ENCODE measurements around the gene FST.

FST gene, protein sequence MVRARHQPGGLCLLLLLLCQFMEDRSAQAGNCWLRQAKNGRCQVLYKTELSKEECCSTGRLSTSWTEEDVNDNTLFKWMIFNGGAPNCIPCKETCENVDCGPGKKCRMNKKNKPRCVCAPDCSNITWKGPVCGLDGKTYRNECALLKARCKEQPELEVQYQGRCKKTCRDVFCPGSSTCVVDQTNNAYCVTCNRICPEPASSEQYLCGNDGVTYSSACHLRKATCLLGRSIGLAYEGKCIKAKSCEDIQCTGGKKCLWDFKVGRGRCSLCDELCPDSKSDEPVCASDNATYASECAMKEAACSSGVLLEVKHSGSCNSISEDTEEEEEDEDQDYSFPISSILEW

DNA sequence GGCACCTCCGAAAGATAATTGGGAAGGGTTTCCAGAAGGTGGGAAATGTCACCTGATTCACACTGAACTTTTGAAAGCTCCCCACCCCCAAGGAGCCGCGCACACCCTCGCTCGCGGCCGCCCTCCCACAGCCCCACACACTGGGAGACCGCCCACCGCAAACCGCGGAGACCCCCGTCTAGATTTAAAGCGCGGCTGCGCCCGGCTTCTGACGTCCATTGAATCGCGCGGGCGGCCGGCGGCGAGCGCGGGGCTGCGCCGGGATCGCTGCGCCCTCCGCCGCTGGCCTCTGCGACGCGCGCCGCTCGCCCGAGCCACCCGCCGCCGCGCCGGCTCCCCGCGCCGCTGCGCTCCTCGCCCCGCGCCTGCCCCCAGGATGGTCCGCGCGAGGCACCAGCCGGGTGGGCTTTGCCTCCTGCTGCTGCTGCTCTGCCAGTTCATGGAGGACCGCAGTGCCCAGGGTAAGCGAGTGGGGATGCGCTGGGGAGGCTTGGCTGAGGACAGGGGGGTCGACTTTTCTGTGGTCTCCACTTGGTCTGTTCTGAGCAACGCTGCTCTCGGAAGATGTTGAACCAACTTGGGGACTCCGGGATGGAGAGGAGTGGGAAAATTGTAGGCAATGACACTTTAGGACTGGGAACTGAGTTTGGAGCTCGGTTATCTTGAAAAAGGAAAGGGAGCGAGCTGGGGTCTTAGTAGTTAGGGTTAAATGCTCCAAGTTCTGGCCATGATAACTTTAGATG lies at the start of gene FST:
Gene FST, plus strand, starts transcription at position 214 of the 743 bp plus-strand sequence. Its CDS starts 163 bp downstream, at position 377.
- no peak for DNase-seq

DNA sequence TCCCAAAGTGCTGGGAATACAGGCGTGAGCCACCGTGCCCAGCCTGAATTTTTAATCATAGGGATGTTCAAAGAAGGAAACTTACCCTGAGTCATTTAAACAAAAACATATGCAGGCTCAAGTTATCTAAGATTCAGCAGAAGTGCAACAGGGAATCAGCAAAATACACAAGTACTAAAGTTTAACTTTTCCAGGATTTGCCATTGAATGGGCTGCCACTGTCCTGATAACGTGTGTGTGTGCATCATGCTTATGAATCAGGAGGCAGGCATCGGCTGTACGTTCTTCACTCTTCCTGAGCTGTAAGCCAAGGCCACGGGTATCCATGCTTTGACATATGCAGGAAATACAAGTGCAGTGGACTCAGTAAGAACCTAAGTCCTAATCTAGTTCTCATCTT lies 48.8 kb upstream of the FST start:
- DNase-seq = no peak

DNA sequence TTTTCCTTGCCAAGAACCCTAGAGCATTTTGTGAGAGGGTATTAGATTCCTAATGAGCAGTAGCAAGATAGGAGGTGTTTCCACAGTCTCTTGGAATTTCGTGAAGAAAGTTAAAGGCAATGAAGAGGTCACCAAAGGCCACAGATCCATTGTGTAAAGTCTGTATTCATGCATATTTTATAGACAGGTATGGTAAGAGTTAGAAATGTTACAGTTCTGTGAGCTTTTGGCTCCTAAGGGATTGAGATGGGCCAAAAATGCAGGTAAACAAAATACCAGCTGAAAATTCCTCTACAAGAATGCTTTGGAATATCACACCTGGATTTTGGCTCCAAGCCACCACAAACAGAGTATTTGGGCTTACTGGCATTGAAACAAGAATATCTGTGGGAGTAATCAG lies 47.4 kb upstream of the FST start:
- DNase-seq = no peak

DNA sequence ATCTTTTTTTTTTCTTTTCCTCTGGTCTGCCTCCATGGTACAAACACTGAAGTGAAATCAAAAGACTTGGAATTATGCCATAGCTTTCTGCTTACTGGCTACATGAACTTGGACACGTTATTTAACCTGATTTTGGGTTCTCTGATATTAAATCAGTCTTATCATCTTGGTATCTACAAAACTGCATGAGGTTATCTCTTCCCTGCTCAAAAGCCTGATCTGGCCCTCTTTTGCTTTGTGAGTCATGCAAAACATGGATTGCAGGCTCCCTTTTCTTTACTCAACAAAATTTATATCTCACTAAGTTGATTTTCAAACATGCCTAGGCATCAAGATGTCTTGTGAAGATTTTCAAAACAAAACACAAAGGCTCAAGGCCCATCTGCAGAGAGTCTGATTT lies 45.9 kb upstream of the FST start:
- DNase-seq = no peak

DNA sequence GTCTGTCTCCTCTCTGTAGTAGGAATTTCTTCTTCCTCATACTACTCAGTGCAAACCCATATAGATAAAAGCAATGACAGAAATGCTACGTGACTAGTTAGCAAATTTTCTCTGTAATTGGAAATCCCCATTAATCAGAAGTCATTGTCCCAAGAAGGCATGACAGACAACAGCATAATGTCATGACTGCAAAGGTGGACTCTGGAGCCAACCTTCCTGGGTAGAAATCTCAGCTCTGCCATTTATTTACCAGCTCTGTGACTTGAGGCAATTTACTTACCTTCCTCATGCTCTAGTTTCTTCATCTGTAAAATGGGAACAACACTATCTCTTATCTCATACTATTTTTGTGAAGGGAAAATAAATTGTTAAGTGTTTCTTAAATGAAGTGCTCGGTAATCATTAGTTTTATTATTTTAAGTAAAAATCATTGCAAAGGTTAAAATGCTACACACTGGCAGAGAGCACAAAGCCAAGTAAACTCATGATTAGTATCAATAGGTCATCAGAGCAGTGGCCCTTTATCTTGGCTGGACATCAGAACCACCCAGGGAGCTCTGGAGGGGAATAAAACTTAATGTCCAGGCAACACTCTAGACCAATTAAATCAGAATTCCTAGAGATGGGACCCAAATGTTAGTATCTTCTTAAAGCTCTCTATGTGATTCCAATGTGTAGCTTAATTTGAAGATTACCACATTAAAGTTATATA lies 43.8 kb upstream of the FST start:
- no peak for DNase-seq

DNA sequence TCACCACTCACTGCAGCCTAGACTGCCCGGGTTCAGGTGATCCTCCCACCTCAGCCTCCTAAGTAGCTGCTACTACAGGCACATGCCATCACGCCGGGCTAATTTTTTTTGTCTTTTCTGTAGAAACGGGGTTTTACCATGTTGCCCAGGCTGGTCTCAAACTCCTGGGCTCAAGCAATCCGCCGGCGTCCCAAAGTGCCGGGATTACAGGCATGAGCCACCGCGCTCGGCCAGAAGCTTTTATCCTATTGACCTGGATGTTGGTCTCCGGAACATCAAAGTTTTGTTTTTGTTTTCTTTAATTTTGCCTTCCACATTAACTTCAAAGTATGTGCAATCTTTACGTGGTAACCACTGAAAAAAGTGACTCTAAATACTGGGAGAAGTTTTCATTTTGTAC lies 42.4 kb upstream of the FST start:
- no peak for DNase-seq

DNA sequence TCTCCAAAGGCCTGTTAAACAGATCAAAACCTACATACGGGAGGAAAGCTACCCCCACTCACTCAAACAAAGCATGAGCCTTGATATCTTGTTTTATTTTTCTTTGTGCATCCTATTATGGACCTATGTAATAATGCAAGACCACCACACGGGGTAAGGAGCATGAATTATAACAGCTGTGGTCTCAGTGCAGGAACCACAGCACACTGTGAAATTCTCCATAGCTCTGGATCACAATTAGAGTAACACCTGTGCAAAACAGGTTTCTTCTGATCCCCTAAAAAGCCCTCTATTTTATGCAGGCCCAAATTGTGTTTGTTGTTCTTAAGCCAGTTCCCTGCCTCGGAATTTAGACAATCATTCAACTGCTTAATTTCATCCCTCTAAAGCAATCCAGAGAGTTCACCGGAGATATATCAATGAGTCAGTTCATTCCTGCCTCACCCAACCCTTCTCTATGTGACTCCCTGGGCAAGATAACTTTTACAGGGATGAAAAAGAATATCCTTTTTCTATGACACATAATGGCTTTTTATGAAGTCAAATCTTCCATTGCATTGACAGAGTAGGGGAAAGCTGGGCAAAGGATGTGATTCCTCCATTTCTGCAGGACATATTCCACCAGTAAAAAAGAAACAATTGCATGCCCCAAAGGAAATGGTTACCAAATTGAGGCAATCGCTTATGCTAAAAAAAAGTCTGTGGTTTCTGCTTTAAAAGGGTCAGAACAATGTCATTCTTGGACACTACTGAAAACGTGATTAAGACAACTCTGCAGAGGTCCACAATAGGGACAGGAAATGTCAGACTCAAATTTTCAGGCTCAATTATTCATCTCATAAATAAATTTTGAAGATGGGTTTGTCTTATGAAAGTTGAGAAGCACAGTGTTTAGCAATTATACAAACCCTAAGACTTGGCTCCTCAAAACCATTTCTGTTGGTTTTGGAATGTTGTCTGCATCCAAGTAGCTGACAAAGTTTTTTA lies 41.6 kb upstream of the FST start:
- DNase-seq = no peak

DNA sequence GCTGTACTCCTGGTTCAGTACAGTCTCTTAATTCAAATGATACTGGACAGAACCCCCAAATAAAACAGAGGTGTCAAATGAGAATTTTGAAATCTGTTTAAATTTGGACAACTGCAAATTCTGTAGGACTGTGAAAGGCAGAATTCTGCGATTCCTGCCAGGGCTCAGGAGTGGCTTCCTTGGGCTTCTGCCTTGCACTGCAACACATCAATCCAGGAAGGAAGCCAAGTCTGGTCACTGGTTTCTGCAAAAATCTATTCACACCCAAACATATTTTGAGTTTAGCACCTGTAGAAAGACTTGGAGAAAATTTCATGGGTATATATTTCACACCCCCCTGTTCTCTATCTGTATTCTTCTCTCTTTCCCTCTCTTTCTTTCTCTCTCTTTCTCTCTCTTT lies 37.5 kb upstream of the FST start:
- DNase-seq = no peak

DNA sequence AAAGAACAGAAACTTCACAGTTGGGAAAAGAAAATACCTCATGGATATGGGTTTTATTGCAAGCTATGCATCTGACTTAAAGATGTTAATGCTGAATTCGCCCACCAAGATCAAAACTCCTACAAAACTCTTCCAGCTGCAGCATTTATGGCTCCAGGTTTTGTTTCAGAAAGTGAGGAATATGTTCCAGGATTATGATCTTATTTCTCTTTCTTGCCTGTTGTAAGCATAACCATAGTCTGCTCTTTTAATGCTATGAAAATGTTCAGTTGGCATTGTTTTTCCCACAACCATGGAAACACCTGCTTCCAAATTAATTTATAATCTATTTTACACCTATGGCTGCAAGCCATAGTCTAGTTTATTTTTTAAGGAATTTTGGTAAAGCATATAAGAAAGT lies 34.9 kb upstream of the FST start:
- DNase-seq = no peak

DNA sequence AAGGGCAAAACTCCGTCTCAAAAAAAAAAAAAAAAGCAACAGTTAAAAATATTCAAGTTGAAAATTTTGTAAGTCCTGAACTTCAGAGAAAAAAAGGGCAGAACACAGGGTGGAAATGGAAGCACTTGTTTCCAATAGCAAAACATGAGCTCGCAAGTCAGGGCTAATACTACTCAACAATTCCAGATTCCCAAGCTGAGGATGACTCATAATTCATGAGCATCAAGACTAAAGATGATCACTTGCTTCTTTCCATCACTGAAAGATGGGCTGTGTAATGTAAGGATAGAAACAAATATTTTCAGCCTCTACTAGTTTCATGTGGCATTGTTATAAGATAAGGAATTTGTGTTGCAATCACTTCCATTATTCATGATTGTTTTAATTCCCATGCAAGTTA lies 33.5 kb upstream of the FST start:
- DNase-seq = no peak

DNA sequence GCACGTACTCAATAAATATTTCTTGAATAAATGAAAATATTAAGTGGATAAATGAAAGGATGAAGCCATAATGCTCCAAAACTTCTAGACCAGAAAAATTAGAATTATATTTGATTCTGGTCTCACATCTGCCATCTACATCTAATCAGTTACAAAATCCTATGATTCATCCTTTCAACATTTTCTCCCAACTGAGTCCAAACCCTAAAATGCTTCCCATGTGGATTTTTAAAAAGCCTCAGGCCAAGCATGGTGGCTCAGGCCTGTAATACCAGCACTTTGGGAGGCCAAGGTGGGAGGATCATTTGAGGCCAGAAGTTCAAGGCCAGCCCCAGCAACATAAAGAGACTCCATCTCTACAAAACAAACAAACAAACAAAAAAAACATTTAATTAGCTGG lies 31.6 kb upstream of the FST start:
- DNase-seq = no peak

DNA sequence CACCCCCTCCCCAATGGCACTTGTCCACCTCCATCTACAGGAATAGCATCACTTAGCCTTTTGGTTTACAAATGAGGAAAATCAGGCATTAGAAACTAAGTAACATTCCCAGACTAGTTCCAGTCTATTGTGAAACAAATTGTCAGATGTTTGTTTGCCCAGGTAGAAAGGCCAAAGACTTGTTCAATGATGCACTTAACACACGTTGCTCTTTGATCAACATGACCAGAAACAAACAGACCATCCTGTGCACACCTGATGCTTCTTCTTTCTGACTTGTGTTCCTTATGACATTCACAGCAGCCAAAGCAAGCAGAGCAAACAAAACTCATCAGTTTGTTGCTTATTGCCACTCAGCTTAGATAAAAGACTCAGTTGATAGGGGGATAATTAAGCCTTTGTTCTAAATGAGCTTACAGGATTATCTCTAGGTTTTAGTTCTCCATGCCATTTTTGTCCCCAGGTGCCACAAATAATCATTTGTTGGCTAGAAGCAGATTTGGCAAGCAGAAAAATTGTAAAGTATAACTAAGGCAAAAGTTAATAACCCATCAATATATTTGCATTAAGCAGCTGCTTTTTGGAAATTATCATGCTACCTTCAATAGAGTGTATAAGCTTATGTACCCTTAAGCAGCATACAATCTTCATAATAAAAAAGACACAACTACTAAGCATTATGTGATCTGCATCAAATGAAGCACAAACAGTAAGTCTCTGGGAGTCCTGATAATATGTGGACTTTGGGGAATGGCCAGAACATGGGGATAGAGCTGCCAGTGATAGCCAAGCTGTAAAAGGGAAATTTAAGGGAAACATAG lies 26.3 kb upstream of the FST start:
- DNase-seq = no peak

DNA sequence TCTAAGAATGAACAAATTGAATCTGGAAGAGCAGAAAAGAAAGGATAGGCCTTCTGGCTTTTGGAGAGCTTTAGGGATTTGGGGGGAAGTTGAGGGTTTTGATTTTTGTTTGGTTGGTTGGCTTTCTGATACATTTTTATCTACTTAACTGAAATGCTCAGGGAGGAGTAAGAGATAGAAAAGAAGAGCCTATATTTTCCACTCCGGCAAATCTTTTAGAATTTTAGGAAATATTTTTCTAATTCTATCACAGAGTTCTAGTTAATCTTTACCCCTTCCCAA lies 25.8 kb upstream of the FST start:
- no peak for DNase-seq

DNA sequence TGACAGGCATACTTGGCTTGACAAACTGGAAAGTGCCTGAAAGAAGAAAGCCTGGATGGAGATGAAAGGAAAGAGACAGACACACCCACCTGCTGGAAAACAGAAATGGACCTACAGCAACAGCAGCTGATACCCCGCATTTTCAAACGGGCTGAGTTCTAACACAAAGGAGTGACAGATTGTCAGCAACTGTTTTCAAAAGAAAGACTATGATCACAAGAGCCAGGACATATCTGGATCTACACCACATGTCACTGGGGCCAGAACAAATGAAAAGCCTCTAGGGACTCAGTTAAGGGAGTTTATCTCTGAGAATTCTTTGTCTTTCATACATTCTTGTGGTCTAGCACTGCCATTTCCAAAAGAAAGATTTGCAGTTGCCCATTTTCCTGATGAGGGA lies 24.1 kb upstream of the FST start:
- DNase-seq = no peak

DNA sequence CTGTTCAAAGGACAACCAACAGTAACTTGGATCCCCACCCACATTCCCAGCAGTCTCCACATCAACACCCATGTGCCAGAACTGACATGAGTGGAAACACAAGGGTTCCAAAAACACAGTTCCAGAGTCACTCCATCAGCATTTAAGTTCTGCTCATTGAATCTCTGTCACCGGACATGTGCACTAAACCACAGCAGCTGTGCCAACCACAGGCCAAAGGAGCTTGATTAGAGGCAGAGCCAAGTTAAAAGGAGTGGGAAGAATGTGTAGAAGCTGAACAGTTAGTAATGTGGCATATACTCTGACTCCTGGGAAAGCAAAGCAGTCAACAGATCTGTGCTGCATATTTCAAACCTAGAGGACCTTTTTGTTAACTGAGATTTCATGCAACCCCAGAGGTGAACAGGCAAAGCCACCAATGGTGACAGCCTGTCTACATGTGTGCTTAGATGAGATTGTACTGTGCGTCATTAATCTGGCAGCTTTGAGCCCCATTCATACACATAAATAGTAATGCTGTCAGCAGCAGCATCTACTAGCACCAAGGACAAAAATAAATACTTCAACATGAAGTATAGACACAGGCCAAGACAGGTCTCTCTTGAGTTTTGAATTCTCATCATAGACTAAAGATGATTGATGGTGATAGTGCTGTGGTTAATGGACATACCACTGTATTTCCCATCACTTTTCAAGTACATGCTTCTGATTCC lies 16.4 kb upstream of the FST start:
- no peak for DNase-seq

DNA sequence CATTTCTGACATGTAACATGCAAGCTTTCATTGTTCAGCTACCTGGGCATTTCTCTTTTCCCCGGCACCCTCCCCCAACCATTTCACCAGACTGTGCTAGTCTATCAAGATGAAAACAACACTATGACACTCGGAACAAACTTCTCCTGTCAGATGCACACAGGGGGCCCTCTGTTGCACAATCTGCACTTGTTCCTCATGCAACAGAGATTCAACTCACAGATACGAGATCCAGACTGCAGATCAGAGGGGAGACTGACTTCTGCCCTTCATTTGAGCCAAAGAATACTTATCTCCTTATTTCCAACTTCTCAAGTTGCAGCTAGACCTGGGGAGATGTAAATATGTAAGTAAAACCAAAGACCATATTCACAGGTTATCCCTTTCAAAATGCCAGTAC lies 15.7 kb upstream of the FST start:
- DNase-seq = no peak

DNA sequence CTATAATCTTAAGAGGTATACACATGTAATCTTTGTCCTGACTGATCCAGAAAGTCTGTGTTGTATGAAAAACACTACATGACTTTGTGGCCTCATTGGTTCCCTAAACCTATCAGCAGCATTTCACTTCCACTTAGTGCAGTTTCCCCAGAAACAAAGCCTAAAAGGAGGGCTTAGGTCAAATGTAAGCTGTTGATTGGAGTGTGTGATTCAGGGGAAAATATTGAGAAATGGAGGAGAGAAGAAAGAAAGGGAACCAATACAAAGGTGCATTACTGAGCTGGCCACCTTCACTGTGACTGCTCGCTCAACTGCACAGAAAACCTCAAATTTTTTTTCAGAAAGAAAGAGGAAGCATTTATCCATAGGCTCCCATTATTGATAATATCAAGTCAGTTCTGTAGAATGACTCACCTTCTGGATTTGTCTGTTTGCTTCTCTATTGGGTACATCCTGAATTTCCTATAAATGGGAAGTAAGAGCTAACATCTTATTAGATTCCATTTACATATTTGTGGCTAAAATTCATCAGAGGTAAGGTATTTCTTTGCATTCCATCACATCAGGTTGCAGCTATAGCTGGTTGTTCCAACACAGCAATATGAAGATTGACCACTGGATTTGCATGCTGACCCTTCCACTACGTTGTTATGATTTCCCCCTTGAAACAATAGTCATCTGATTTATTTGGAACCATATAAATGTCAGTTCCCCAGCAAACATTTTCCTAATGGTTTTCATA lies 10.3 kb upstream of the FST start:
- DNase-seq = no peak

DNA sequence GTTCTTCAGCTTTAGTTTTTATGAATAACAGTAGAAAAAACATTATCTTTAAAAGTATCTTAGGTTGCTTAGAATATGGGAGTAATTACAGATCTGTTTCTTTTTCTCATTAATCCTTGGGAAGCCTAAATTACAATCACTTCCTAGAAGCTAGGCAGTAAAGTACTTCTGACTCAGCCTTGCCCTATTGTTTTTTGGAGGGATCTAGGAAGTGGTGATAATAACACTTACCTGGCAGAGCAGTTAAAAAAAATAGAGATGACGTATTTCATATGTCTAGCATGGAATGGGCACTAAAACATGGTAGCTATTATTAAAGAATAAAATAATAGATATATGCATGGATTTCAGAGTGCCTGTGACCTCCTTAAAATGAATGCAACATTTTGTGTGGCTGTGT lies 8.2 kb upstream of the FST start:
- DNase-seq = no peak

DNA sequence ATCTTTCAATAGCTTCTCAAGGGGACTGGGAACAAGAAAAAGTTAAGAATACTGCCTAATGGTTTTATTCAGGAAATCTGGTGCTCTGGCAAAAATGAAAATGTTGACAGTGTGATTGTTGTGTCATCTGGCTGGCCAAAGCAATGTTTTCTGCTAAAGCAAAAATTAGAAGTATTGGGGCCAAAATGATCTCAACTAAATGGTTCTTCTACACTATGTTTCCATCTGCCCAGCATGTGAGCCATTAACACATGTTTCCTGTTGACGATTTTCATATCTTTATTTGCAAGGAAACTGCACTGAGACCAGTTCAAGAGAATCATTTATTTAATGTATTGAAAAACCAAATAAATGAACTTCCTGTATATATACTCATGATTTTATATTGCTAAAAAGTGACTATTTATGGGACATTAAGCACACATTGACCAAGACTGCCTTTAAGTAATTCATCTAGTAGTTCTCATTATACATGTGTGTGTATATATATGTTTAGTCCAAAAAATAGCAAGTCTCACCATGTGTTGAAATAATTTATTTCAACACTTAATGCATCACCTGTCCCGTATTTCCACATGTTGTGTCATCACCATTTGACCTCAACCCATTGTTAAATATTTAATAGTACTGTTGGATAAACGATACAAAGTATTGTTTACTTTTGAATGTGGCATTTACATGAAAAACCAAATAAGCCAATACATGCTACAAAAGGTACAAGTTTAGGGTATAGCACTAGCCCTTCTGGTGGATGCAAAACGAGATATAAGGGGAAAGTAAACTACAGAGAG lies 7.5 kb upstream of the FST start:
- DNase-seq = no peak

DNA sequence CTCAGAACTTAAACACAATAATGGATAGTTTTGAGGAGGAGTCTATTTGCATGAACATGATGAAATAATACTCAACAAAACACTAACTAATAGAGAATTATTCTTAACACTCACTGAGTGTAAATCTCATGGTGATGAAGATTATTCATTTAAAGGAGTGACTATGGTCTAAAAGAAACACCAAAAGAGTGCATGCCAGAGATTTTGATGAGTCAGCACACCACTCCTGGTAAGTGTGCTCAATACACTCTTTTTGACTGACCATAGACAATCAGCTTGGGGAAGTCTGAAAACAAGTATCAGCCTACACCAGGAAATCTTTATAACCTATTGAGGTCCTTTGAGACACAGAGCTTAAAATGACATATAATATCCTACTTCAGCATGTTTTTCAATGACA lies 6.8 kb upstream of the FST start:
- DNase-seq = no peak
